NCI-H1930 (cell line): ENCODE data around the gene UBE2H.
"Not testable (repeated sequence)": the region's sequence is repeated elsewhere in the genome, so short reads cannot be mapped to it uniquely, and the experiment has no call there.

ENCODE experiments used
- DNase-seq, 2 experiments: peaks; one replicate each; lab custom pipeline; 2025; lab: John Stamatoyannopoulos, UW

UBE2H gene

GRCh38 chr7:129952653-129953560, at the start of gene UBE2H:
Gene UBE2H, minus strand, starts transcription at chr7:129952960. Its CDS starts 405 bp downstream, at chr7:129952555.
- DNase-seq: peak; percentile 82 to 91

GRCh38 chr7:129998446-129998845, 45.7 kb upstream of the UBE2H start:
- DNase-seq: no peak

- DNase-seq: no peak
These were observed 44.5 kb upstream of the UBE2H start for GRCh38 chr7:129997285-129997684.

- no peak for DNase-seq
These were observed 40.5 kb upstream of the UBE2H start for GRCh38 chr7:129993275-129993674.

GRCh38 chr7:129990403-129991192, 37.8 kb upstream of the UBE2H start:
- DNase-seq: no peak

- DNase-seq: no peak
These were observed 36.7 kb upstream of the UBE2H start for GRCh38 chr7:129989466-129989865.

GRCh38 chr7:129986600-129986999, 33.8 kb upstream of the UBE2H start:
- no peak for DNase-seq

GRCh38 chr7:129980667-129981066, 27.9 kb upstream of the UBE2H start:
- DNase-seq: no peak

- DNase-seq: no peak
These were observed 22.5 kb upstream of the UBE2H start for GRCh38 chr7:129975309-129975708.

- no peak for DNase-seq
These were observed 18.1 kb upstream of the UBE2H start for GRCh38 chr7:129970816-129971215.

- no peak for DNase-seq
These were observed 17.2 kb upstream of the UBE2H start for GRCh38 chr7:129969881-129970446.

GRCh38 chr7:129968592-129969383, 16.0 kb upstream of the UBE2H start:
- DNase-seq: no peak

- DNase-seq: not testable (repeated sequence)
These were observed 7.4 kb upstream of the UBE2H start for GRCh38 chr7:129960204-129960475.

GRCh38 chr7:129959471-129960203, 6.9 kb upstream of the UBE2H start:
- DNase-seq: no peak

GRCh38 chr7:129958643-129959470, 6.1 kb upstream of the UBE2H start:
- DNase-seq: no peak

- DNase-seq: no peak
These were observed 3.3 kb upstream of the UBE2H start for GRCh38 chr7:129955993-129956543.

GRCh38 chr7:129952086-129952652, 591 bp downstream of the UBE2H start:
- no peak for DNase-seq

- no peak for DNase-seq
These were observed 1.3 kb downstream of the UBE2H start for GRCh38 chr7:129951226-129952085.

GRCh38 chr7:129950933-129951225, 1.9 kb downstream of the UBE2H start:
- DNase-seq: no peak
